MM.1S (cell line): ENCODE results near the gene LARGE2.

Source experiments
- CTCF ChIP-seq: fragments of 300-600 bp; sonication (generic); IDR thresholded peaks from 2 replicates; pipeline ENCODE4 v1.5.1; 2016; ENCODE audit warnings: antibody characterized with exemption, low read length, mixed read lengths
- EZH2 ChIP-seq: fragments of 300-600 bp; sonication (generic); optimal IDR thresholded peaks from 2 replicates; pipeline ENCODE3; 2017; ENCODE audit warnings: low read depth, mild to moderate bottlenecking, antibody characterized with exemption, low read length, mixed read lengths
- EZH2phosphoT487 ChIP-seq: fragments of 300-600 bp; sonication (generic); IDR thresholded peaks from 2 replicates; pipeline ENCODE4 v1.6.1; 2018; ENCODE audit warnings: antibody characterized with exemption, low read length

GRCh38 chr11:45885274-45885920, 37.1 kb upstream of the LARGE2 start, which contains the start of gene MAPK8IP1:
- no peak for TF ChIP-seq CTCF
- no peak for TF ChIP-seq EZH2
- TF ChIP-seq EZH2phosphoT487, result no peak
